GM10248 (cell line): Measurements from ENCODE around the gene C1orf74.

Source experiments
- CTCF ChIA-PET: fragments of 300-600 bp; sonication (Branson Sonifier 250); formaldehyde crosslinking; extraction: SDS; loops from one replicate; lab custom pipeline; 2021; ENCODE audit warnings: antibody characterized with exemption; lab: Yijun Ruan, JAX
- POLR2A ChIA-PET: fragments of 350-650 bp; sonication (Branson Sonifier 250); formaldehyde crosslinking; extraction: SDS; loops from one replicate; lab custom pipeline; 2020; ENCODE audit warnings: antibody characterized with exemption; lab: Yijun Ruan, JAX
- DNase-seq: peaks from one replicate; pipeline ENCODE4 v3.0.0; 2012; ENCODE audit errors: extremely low spot score
- TF ChIP-seq, protein P1 (sequence below): IDR thresholded peaks from 2 replicates; pipeline ENCODE4 v1.5.1; 2012; ENCODE audit warnings: mild to moderate bottlenecking, low read depth; ENCODE audit errors: extremely low read depth, missing control alignments, control extremely low read depth

The C1orf74 gene

DNA sequence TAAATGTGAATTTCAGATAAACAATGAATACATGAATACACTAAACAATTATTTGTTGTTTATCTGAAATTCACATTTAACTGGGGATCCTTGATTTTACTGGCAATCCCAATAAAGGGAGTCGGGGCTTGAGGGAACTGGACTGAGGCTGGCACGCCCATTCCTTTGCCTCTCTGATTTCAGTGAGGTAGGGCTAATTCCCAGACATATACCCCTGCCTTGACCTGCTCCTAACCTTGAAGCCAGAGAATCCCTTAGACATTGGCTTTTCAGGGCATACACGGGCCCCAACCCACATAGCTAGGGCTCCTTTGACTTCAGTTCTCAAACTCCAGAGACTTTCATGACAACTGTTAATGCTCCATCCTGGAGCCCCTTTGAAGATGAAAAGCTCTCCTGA, 32.6 kb upstream of the C1orf74 start:
- ChIA-PET CTCF (interaction anchor here (0.8 to 1.8 kb wide), 2 partner anchors 9 to 11 kb away, joined by 3 to 7 read pairs; partner anchors contain the start of gene UTP25), POLR2A (no interaction called here)
- no peak for DNase-seq
- TF ChIP-seq, protein P1, sequence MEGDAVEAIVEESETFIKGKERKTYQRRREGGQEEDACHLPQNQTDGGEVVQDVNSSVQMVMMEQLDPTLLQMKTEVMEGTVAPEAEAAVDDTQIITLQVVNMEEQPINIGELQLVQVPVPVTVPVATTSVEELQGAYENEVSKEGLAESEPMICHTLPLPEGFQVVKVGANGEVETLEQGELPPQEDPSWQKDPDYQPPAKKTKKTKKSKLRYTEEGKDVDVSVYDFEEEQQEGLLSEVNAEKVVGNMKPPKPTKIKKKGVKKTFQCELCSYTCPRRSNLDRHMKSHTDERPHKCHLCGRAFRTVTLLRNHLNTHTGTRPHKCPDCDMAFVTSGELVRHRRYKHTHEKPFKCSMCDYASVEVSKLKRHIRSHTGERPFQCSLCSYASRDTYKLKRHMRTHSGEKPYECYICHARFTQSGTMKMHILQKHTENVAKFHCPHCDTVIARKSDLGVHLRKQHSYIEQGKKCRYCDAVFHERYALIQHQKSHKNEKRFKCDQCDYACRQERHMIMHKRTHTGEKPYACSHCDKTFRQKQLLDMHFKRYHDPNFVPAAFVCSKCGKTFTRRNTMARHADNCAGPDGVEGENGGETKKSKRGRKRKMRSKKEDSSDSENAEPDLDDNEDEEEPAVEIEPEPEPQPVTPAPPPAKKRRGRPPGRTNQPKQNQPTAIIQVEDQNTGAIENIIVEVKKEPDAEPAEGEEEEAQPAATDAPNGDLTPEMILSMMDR: no peak

DNA sequence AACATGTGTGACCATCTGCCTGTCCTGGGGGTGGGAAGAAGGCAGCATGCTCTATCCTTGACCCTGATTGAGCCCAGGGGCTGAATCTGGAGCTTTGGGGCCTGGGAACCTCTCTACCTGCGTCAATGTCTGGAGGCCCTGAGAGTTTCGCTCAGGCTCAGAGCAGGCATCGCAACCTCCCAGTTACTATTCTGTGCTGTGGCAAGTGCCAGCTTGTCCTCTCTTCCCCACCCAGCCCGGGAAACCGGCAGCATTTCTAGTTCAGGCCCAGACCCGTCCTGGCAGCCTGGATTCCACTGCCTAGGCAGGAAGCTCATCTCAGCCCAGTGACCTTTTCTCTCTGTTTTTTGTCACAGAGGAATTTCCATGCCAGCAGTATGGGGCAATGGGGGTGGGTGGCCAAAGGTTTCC, 31.6 kb upstream of the C1orf74 start:
- TF ChIP-seq, protein P1: no peak
- ChIA-PET CTCF (interaction anchor here (1.7 to 12.6 kb wide), 3 partner anchors 9 to 15 kb away, joined by 6 to 190 read pairs (median 16); partner anchors contain the start of genes IRF6 and UTP25), POLR2A (no interaction called here)
- DNase-seq: no peak

DNA sequence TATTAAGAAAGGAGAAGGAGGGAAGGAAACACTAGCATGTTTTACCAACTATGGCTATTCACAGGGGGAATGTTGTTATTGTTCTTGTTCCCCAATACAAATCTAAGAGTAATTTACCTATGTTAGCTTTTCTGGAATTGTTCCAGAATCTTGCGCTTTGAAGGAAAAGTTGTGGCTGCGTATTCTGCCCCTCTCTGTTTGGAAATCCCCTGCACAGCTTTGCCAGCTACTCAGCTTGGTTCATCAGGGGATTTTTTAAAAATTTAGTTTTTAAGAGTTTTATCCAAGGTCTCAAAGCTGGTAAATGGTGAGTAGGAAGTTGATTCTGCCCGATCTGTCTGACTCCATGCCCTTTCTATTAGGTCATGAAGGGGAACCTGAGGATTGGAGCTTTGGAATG, 31.1 kb upstream of the C1orf74 start:
- POLR2A ChIA-PET: no interaction called here
- CTCF ChIA-PET: interaction anchor here (1.7 to 12.6 kb wide), 3 partner anchors 9 to 14 kb away, joined by 6 to 190 read pairs (median 16); partner anchors contain the start of genes IRF6 and UTP25
- DNase-seq: no peak
- TF ChIP-seq, protein P1: no peak

DNA sequence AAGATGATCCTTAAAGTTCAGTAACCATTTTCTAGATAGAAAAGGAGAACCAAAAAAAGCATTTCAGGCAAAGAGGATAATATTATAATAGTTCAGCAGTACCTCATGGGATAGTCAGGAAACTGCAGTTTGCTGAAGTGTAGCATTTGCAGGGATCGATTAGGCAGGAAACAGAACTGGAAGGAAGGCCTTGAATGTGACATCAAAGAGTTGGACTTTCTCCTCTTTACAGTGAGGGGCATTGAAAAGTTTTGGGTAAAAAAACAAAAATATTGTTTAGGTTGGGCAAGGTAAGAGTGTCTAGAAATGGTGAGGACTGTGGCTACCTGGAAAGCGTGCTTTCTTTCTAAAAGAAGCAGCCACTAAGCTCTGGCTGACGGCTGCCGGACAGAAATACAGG, 29.5 kb upstream of the C1orf74 start:
- CTCF ChIA-PET: interaction anchor here (0.9 to 12.6 kb wide), 6 partner anchors 9 to 19 kb away, joined by 3 to 190 read pairs (median 3); partner anchors contain the start of gene UTP25
- DNase-seq: no peak
- POLR2A ChIA-PET: no interaction called here
- TF ChIP-seq, protein P1: no peak

DNA sequence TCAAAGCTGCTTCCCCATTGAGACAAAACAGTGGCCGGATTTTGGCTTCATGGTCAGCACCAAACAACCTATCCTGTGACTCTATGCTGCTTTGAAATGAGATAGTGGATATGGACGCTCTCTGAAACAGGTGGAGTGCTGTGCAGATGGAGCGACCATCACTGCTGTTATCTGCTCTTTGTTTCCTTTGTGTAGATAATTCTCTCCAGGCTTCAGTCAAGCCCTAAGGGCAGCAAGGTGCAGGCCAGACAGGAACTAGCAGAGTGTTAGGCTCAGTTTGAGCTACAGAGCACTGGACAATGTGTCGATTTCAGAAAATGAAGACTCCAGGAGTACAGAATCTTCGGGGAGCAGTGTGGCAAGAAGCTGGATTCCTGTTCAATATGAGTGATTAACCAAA, 26.4 kb upstream of the C1orf74 start:
- ChIA-PET CTCF (interaction anchor here (12.6 kb wide), 1 partner anchor 14 kb away, joined by 190 read pairs; the partner anchor contains the start of gene UTP25), POLR2A (no interaction called here)
- TF ChIP-seq, protein P1: no peak
- no peak for DNase-seq

DNA sequence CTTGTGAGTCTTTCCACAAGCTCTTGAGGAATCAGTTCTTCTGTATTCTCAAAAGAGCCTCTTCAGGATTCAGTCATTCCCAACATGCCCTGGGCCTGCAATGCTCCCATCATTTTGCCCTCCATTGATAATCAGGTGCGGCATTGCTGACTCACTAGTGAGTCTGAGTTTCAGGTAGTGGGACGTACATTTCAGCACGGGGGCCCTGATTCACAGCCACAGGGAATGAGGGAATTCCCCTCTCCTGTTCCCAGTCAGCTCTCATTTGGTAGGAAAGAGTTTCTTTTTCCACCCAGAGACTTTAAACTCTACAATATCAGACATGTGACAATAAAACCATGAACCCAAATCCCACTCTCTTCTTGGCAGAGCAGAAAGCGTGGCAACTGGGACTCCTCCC, 25.3 kb upstream of the C1orf74 start:
- DNase-seq: no peak
- ChIA-PET CTCF (interaction anchor here (1.6 to 12.6 kb wide), 2 partner anchors 10 to 15 kb away, joined by 5 to 190 read pairs; partner anchors contain the start of gene UTP25), POLR2A (no interaction called here)
- TF ChIP-seq, protein P1: no peak
